IPS DF 6.9 (cell line): ENCODE measurements around the gene CABLES1.

Source experiments
- DNase-seq: peaks from one replicate; pipeline ENCODE4 v3.0.0-alpha.2; 2013; ENCODE audit warnings: low read depth, low spot score
- H3K27ac ChIP-seq: one replicate; pipeline ENCODE4 v1.5.1; 2013; ENCODE audit warnings: low read length, control low read depth
- H3K27me3 ChIP-seq: 2 replicates; pipeline ENCODE4 v1.6.1; 2013; ENCODE audit warnings: mild to moderate bottlenecking, low read length; ENCODE audit not compliant: control insufficient read depth, insufficient read depth
- H3K36me3 ChIP-seq: 2 replicates; pipeline ENCODE4 v1.6.1; 2013; ENCODE audit warnings: low read length; ENCODE audit not compliant: control insufficient read depth, insufficient read depth
- H3K4me1 ChIP-seq: 2 replicates; pipeline ENCODE4 v1.6.1; 2013; ENCODE audit warnings: low read length; ENCODE audit not compliant: control insufficient read depth, insufficient read depth
- H3K4me3 ChIP-seq: 2 replicates; pipeline ENCODE4 v1.5.1; 2013; ENCODE audit warnings: mild to moderate bottlenecking, low read length
- H3K9me3 ChIP-seq: 2 replicates; pipeline ENCODE4 v1.6.1; 2013; ENCODE audit warnings: low read length, inconsistent platforms; ENCODE audit not compliant: control insufficient read depth, insufficient read depth
- WGBS: extraction: QIAGEN DNeasy Blood & Tissue Kit; methylation state at CpG from one replicate; pipeline ENCODE4 v1.1.7; 2013; ENCODE audit warnings: mixed read lengths, missing lambda C conversion rate; ENCODE audit not compliant: insufficient read length, insufficient coverage; 5-methylcytosine and 5-hydroxymethylcytosine counted together

Gene CABLES1

GRCh38 chr18:23257137-23257536, 121.9 kb downstream of the CABLES1 start:
- Histone ChIP-seq H3K4me3 (no peak overlapping the region), H3K36me3 (peaks cover 7% of the 10 kb centered on the region; the same call in 1 of the 2 replicates), H3K4me1 (peaks cover 7% of the 10 kb centered on the region; the same call in 1 of the 2 replicates), H3K9me3 (no peaks in the 10 kb centered on the region), H3K27me3 (no peaks in the 10 kb centered on the region), H3K27ac (no peak overlapping the region)
- no CpG with 5 or more reads among the region's 9 CpGs for WGBS
- no peak for DNase-seq

GRCh38 chr18:23257686-23258565, 122.6 kb downstream of the CABLES1 start:
- no peaks in the 10 kb centered on the region for H3K9me3 ChIP-seq
- no peak for DNase-seq
- H3K27ac ChIP-seq: no peak overlapping the region
- H3K4me1 ChIP-seq: peaks cover 7% of the 10 kb centered on the region; the same call in 1 of the 2 replicates
- H3K4me3 ChIP-seq: no peak overlapping the region
- no peaks in the 10 kb centered on the region for H3K27me3 ChIP-seq
- WGBS: no CpG with 5 or more reads among the region's 25 CpGs
- H3K36me3 ChIP-seq: peaks cover 7% of the 10 kb centered on the region; the same call in 1 of the 2 replicates

GRCh38 chr18:23258566-23259469, 123.5 kb downstream of the CABLES1 start:
- H3K27ac ChIP-seq: no peak overlapping the region

GRCh38 chr18:23259701-23260681, 124.7 kb downstream of the CABLES1 start:
- H3K4me3 ChIP-seq: no peak overlapping the region
- H3K36me3 ChIP-seq: peaks cover 1% of the 10 kb centered on the region; the same call in 1 of the 2 replicates
- WGBS: no CpG with 5 or more reads among the region's 21 CpGs
- H3K27me3 ChIP-seq: no peaks in the 10 kb centered on the region
- no peak overlapping the region for H3K27ac ChIP-seq
- DNase-seq: no peak
- H3K9me3 ChIP-seq: no peaks in the 10 kb centered on the region
- peaks cover 7% of the 10 kb centered on the region; the same call in 1 of the 2 replicates for H3K4me1 ChIP-seq

More at GRCh38 chr18:23258566-23259469, 123.5 kb downstream of the CABLES1 start:
- no peak overlapping the region for H3K4me3 ChIP-seq
- H3K27me3 ChIP-seq: no peaks in the 10 kb centered on the region
- H3K9me3 ChIP-seq: no peaks in the 10 kb centered on the region
- peaks cover 4% of the 10 kb centered on the region; the same call in 1 of the 2 replicates for H3K36me3 ChIP-seq
- no peak for DNase-seq
- peaks cover 7% of the 10 kb centered on the region; the same call in 1 of the 2 replicates for H3K4me1 ChIP-seq
- WGBS: no CpG with 5 or more reads among the region's 15 CpGs

GRCh38 chr18:23260926-23261590, 125.8 kb downstream of the CABLES1 start:
- H3K36me3 ChIP-seq: no peaks in the 10 kb centered on the region; the same call in 1 of the 2 replicates
- H3K4me1 ChIP-seq: peaks cover 7% of the 10 kb centered on the region; the same call in 1 of the 2 replicates
- DNase-seq: no peak
- no peaks in the 10 kb centered on the region for H3K27me3 ChIP-seq
- WGBS: no CpG with 5 or more reads among the region's 7 CpGs
- H3K4me3 ChIP-seq: no peak overlapping the region
- H3K27ac ChIP-seq: no peak overlapping the region
- no peaks in the 10 kb centered on the region for H3K9me3 ChIP-seq

- Histone ChIP-seq H3K4me1 (peaks cover 10% of the 10 kb centered on the region), H3K27ac (no peak overlapping the region), H3K9me3 (no peaks in the 10 kb centered on the region), H3K36me3 (no peaks in the 10 kb centered on the region), H3K27me3 (no peaks in the 10 kb centered on the region), H3K4me3 (no peak overlapping the region)
- no peak for DNase-seq
- WGBS: no CpG with 5 or more reads among the region's 9 CpGs
Observed at GRCh38 chr18:23263551-23264235, 128.4 kb downstream of the CABLES1 start.

- no peak overlapping the region for H3K4me3 ChIP-seq
- WGBS: no CpG with 5 or more reads among the region's 7 CpGs
Observed at GRCh38 chr18:23265682-23266399, 130.6 kb downstream of the CABLES1 start.

GRCh38 chr18:23266717-23267446, 131.6 kb downstream of the CABLES1 start:
- Histone ChIP-seq H3K27ac (no peak overlapping the region), H3K4me3 (no peak overlapping the region), H3K9me3 (peaks cover 2% of the 10 kb centered on the region; the same call in 1 of the 2 replicates), H3K27me3 (no peaks in the 10 kb centered on the region), H3K4me1 (peaks cover 3% of the 10 kb centered on the region; the same call in 1 of the 2 replicates), H3K36me3 (no peaks in the 10 kb centered on the region)
- DNase-seq: no peak
- no CpG with 5 or more reads among the region's 20 CpGs for WGBS

More at GRCh38 chr18:23265682-23266399, 130.6 kb downstream of the CABLES1 start:
- peaks cover 2% of the 10 kb centered on the region; the same call in 1 of the 2 replicates for H3K9me3 ChIP-seq
- no peak overlapping the region for H3K27ac ChIP-seq
- peaks cover 3% of the 10 kb centered on the region; the same call in 1 of the 2 replicates for H3K4me1 ChIP-seq
- H3K27me3 ChIP-seq: no peaks in the 10 kb centered on the region
- H3K36me3 ChIP-seq: no peaks in the 10 kb centered on the region
- no peak for DNase-seq
